GM12878 (cell line): ENCODE data around the gene PRR35. TPM values are rescaled to one million over a fixed set of nuclear protein-coding genes. Genes with fewer than 3 reads are reported as not detected.

Experiments used
- ATAC-seq: fragments of 200-7000 bp; cut with Tn5 transposase; 3 replicates; pipeline ENCODE4 v1.9.1; 2020; ENCODE audit warnings: mild to moderate bottlenecking, moderate library complexity
- BruUV-seq: library from RNA; stranded (reverse); fragments of 400-500 nt; replicated peaks from 2 replicates; lab custom pipeline; 2021; lab: Mats Ljungman, UMichigan
- CTCF ChIA-PET: fragments of 300-600 bp; sonication (Branson Sonifier 250); formaldehyde crosslinking; extraction: SDS; loops from one replicate; lab custom pipeline; 2021; ENCODE audit warnings: inconsistent platforms; lab: Yijun Ruan, JAX
- POLR2A ChIA-PET: fragments of 350-600 bp; formaldehyde crosslinking; extraction: SDS; loops from one replicate; lab custom pipeline; 2021; ENCODE audit warnings: inconsistent platforms; lab: Charles Lee
- RAD21 ChIA-PET: fragments of 300-600 bp; sonication (Branson Sonifier 250); formaldehyde crosslinking; loops from one replicate; lab custom pipeline; 2023; ENCODE audit warnings: antibody characterized with exemption; ENCODE audit not compliant: unreplicated experiment; lab: Charles Lee
- SMC1A ChIA-PET: fragments of 300-600 bp; sonication (Branson Sonifier 250); formaldehyde crosslinking; loops from one replicate; lab custom pipeline; 2023; ENCODE audit not compliant: unreplicated experiment, uncharacterized antibody; lab: Charles Lee
- DNase-seq: peaks from one replicate; pipeline ENCODE4 v3.0.0-alpha.2; 2011; ENCODE audit warnings: low read depth, low spot score
- FAIRE-seq: peaks from 3 replicates; lab custom pipeline; 2011; peaks lifted over from hg19 to GRCh38; lab: Jason Lieb, UNC
- H2AFZ ChIP-seq: 2 replicates; pipeline ENCODE4 v1.6.0; 2011; ENCODE audit warnings: low read depth, low read length, control low read depth; ENCODE audit not compliant: control insufficient read depth
- H3K27ac ChIP-seq: 2 replicates; pipeline ENCODE4 v1.5.1; 2011; ENCODE audit warnings: control low read depth; ENCODE audit not compliant: control insufficient read depth, insufficient read depth
- H3K27me3 ChIP-seq, 2 experiments: replicated peaks in 1 of 2; 2 replicates each; pipeline versions ENCODE4 v1.6.0 to v1.6.1; 2011; ENCODE audit warnings: low read length in 1 of 2; ENCODE audit not compliant: control insufficient read depth in 2 of 2, insufficient read depth in 2 of 2
- H3K36me3 ChIP-seq, 2 experiments: 2 replicates each; pipeline ENCODE4 v1.5.1; 2011; ENCODE audit warnings: low read length in 1 of 2; ENCODE audit not compliant: control insufficient read depth in 2 of 2, insufficient read depth in 2 of 2
- H3K4me1 ChIP-seq: 2 replicates; pipeline ENCODE4 v1.6.1; 2011; ENCODE audit warnings: mild to moderate bottlenecking, low read length, moderate library complexity, mixed read lengths; ENCODE audit not compliant: control insufficient read depth, insufficient read depth
- H3K4me2 ChIP-seq: 2 replicates; pipeline ENCODE4 v1.6.0; 2011; ENCODE audit warnings: control low read depth; ENCODE audit not compliant: control insufficient read depth, insufficient read depth
- H3K4me3 ChIP-seq: fragments of 200-600 bp; sonication (generic); 2 replicates; pipeline ENCODE4 v1.5.1; 2016
- H3K79me2 ChIP-seq: 2 replicates; pipeline ENCODE4 v1.6.0; 2011; ENCODE audit warnings: low read length; ENCODE audit not compliant: control insufficient read depth, insufficient read depth
- H3K9ac ChIP-seq: 2 replicates; pipeline ENCODE4 v1.8.0; 2011; ENCODE audit warnings: low read length, control low read depth, mixed read lengths; ENCODE audit not compliant: control insufficient read depth, insufficient read depth
- H3K9me3 ChIP-seq: replicated peaks from 3 replicates; pipeline ENCODE4 v1.5.1; 2011; ENCODE audit warnings: mild to moderate bottlenecking, low read length; ENCODE audit not compliant: control insufficient read depth, insufficient read depth
- H4K20me1 ChIP-seq: 2 replicates; pipeline ENCODE4 v1.6.0; 2011; ENCODE audit not compliant: control insufficient read depth, insufficient read depth
- ESRRA ChIP-seq: IDR thresholded peaks from 2 replicates; pipeline ENCODE4 v1.6.1; 2012; ENCODE audit warnings: mild to moderate bottlenecking, low read length, improper control_type of control experiment
- GATAD2B ChIP-seq: fragments of 450-650 bp; conservative IDR thresholded peaks from 2 replicates; pipeline ENCODE4 v1.6.1; 2017; ENCODE audit warnings: low read depth, mild to moderate bottlenecking, moderate library complexity
- IRF4 ChIP-seq: IDR thresholded peaks from 2 replicates; pipeline ENCODE4 v1.6.1; 2011; ENCODE audit warnings: low read depth, low read length
- JUNB ChIP-seq: IDR thresholded peaks from 2 replicates; pipeline ENCODE4 v1.6.1; 2016; ENCODE audit warnings: antibody characterized with exemption, mild to moderate bottlenecking
- KLF5 ChIP-seq: fragments of 450-650 bp; IDR thresholded peaks from 2 replicates; pipeline ENCODE4 v1.6.1; 2014; ENCODE audit warnings: mild to moderate bottlenecking; ENCODE audit not compliant: partially characterized antibody
- MTA2 ChIP-seq: fragments of 450-650 bp; IDR thresholded peaks from 2 replicates; pipeline ENCODE4 v1.6.1; 2016; ENCODE audit warnings: low read depth, mild to moderate bottlenecking, moderate library complexity
- MTA3 ChIP-seq: IDR thresholded peaks from 2 replicates; pipeline ENCODE4 v1.6.1; 2012; ENCODE audit warnings: low read length, inconsistent platforms, borderline replicate concordance
- MYC ChIP-seq: IDR thresholded peaks from 2 replicates; pipeline ENCODE4 v1.6.1; 2011; ENCODE audit warnings: mild to moderate bottlenecking, low read length, moderate library complexity, inconsistent platforms; ENCODE audit not compliant: insufficient read depth, insufficient replicate concordance, insufficient read length, severe bottlenecking
- NFYB ChIP-seq: IDR thresholded peaks from 2 replicates; pipeline ENCODE4 v1.6.1; 2011; ENCODE audit warnings: low read depth, mild to moderate bottlenecking, low read length, improper control_type of control experiment, moderate library complexity; ENCODE audit not compliant: insufficient read depth
- NR2F1 ChIP-seq: fragments of 450-650 bp; conservative IDR thresholded peaks from 2 replicates; pipeline ENCODE4 v1.6.1; 2017; ENCODE audit warnings: mild to moderate bottlenecking
- RAD21 ChIP-seq: IDR thresholded peaks from 2 replicates; pipeline ENCODE4 v1.6.1; 2011; ENCODE audit warnings: mild to moderate bottlenecking, low read depth, low read length, moderate library complexity; ENCODE audit not compliant: insufficient read depth
- RUNX3 ChIP-seq: IDR thresholded peaks from 2 replicates; pipeline ENCODE4 v1.6.1; 2012; ENCODE audit warnings: low read length, inconsistent platforms
- SP1 ChIP-seq: IDR thresholded peaks from one replicate; pipeline ENCODE4 v1.6.1; 2011; ENCODE audit warnings: low read depth, low read length
- WGBS: methylation state at CpG from one replicate; pipeline ENCODE4 v1.1.6; 2016; ENCODE audit warnings: low lambda C conversion rate; ENCODE audit not compliant: insufficient replicate concordance, insufficient coverage; ENCODE audit errors: missing lambda C conversion rate; 5-methylcytosine and 5-hydroxymethylcytosine counted together
- in situ Hi-C: fragments of 300-500 bp; cut with MboI; formaldehyde crosslinking; loops from 9 replicates; pipeline ENCODE4 v1.14.3; 2018; ENCODE audit warnings: mixed read lengths
- intact Hi-C: fragments of 100-400 bp; cut with micrococcal nuclease; formaldehyde crosslinking; loops from one replicate; pipeline ENCODE4 v1.14.2; 2022; ENCODE audit not compliant: unreplicated experiment
- polyA plus RNA-seq, 11 experiments: library from polyadenylated mRNA; depleted of rRNA in 4 of 11; unstranded in 6 of 11; stranded (reverse) in 5 of 11; fragments of >200 nt; fragmentation: Nextera tagmentation in 4 of 11; fragmentation: Illumina TruSeq in 1 of 11; extraction: Ambion mirVana in 4 of 11; extraction: Trizol in 1 of 11; gene quantifications; 1 replicate in 1 of 11; 2 replicates in 10 of 11; pipeline versions ENCODE4 v1.2.1 to v1.2.3, GENCODE V29; 2011 to 2016; ENCODE audit warnings: inconsistent platforms in 2 of 11, missing spikeins in 2 of 11, low read depth in 1 of 11
- total RNA-seq, 4 experiments: library from RNA; depleted of rRNA in 3 of 4; stranded (reverse); fragments of >200 nt in 3 of 4; fragmentation: Illumina TruSeq in 1 of 4; extraction: Trizol in 1 of 4; gene quantifications; 2 replicates each; pipeline versions ENCODE4 v1.2.1 to v1.2.3, GENCODE V29; 2013 to 2021
- TF ChIP-seq, protein P1 (sequence below): fragments of 450-650 bp; IDR thresholded peaks from 2 replicates; pipeline ENCODE4 v1.6.1; 2018; ENCODE audit warnings: borderline replicate concordance, mild to moderate bottlenecking; ENCODE audit not compliant: partially characterized antibody
- TF ChIP-seq, protein P2 (sequence below): IDR thresholded peaks from 2 replicates; pipeline ENCODE4 v1.6.1; 2012; ENCODE audit warnings: mild to moderate bottlenecking, low read depth, low read length
- TF ChIP-seq, protein P3 (sequence below): fragments of 450-650 bp; IDR thresholded peaks from 2 replicates; pipeline ENCODE4 v1.6.1; 2016; ENCODE audit warnings: mild to moderate bottlenecking

Gene PRR35
- total and polyA plus RNA-seq, 10 of the 15 experiments (the other 5 are each of a cell fraction or from before 2014, with no cell fraction given), result not detected

DNA sequence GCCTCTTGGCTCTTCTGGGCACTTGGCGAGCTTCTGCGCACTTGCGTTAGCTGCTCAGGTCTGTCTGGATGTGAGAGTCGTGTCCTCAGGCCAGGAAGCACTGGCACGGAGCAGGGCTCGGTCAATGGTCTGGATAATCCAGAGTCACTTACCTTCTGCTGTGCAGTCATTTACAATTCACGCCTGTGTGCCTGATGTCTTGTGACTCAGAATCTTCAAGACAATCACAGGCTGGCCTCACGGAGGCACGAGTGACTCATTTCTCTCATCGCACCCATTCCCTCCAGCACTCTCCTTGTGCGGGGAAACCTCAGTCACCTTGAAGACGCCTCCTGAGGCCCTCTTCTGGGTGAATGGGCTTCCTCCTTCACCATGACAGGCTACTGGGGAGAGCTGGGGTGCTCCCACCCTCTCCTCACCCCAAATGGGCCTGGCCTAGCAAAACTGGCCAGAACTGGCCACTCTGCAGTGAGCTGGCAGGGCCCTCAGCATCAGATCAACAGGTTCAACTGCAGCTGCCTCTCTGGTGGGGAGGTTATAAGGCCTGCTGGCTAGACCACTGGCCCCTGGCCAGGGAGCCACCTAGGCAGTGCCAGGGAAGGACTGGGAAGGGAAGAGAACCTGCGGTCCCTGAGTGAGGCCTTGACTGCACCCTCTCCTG lies 34.5 kb upstream of the PRR35 start:
- Histone ChIP-seq H3K36me3 (peaks cover 0 to 2% of the 10 kb centered on the region in 2 experiments; a peak in 3 of 4 replicates), H3K4me1 (peaks cover 29% of the 10 kb centered on the region), H3K27ac (peak overlapping the region; percentile 91), H3K9ac (peak overlapping the region; percentile 86), H2AFZ (peak overlapping the region; percentile 13; the same call in 1 of the 2 replicates), H4K20me1 (no peaks in the 10 kb centered on the region; the same call in 1 of the 2 replicates), H3K4me3 (peak overlapping the region; percentile 98), H3K9me3 (no peaks in the 10 kb centered on the region), H3K79me2 (peaks cover 47% of the 10 kb centered on the region), H3K27me3 (no peaks in the 10 kb centered on the region), H3K4me2 (peak overlapping the region; percentile 99)
- intact Hi-C loops, result loop anchor here (2.0 to 5.0 kb wide), 3 partner anchors 42 to 159 kb away; partner anchors contain the start of genes JMJD8, METTL26, NHLRC4 and PIGQ
- CTCF ChIA-PET, result interaction anchor here (0.6 to 1.6 kb wide), 5 partner anchors 8 to 486 kb away, joined by 3 to 6 read pairs (median 3); partner anchors contain the start of gene NHLRC4
- 3% methylated on average over 13 of the region's 13 CpGs for WGBS
- SMC1A ChIA-PET, result interaction anchor here (0.6 to 1.2 kb wide), 4 partner anchors 24 to 75 kb away, joined by 3 read pairs; partner anchors contain the start of gene NHLRC4
- peak; percentile 62 for DNase-seq
- peak; percentile 61 for ATAC-seq
- POLR2A ChIA-PET, result interaction anchor here (1.0 to 1.6 kb wide), 6 partner anchors 42 to 155 kb away, joined by 3 to 4 read pairs (median 4); partner anchors contain the start of genes METTL26, MRPL28 and NHLRC4
- no TSS peak for BruUV-seq
- FAIRE-seq, result peak; percentile 57
- RAD21 ChIA-PET, result interaction anchor here (0.9 kb wide), 2 partner anchors 41 to 111 kb away, joined by 3 to 4 read pairs; partner anchors contain the start of gene NHLRC4
- in situ Hi-C loops, result no loop called here
- TF ChIP-seq, protein P1, sequence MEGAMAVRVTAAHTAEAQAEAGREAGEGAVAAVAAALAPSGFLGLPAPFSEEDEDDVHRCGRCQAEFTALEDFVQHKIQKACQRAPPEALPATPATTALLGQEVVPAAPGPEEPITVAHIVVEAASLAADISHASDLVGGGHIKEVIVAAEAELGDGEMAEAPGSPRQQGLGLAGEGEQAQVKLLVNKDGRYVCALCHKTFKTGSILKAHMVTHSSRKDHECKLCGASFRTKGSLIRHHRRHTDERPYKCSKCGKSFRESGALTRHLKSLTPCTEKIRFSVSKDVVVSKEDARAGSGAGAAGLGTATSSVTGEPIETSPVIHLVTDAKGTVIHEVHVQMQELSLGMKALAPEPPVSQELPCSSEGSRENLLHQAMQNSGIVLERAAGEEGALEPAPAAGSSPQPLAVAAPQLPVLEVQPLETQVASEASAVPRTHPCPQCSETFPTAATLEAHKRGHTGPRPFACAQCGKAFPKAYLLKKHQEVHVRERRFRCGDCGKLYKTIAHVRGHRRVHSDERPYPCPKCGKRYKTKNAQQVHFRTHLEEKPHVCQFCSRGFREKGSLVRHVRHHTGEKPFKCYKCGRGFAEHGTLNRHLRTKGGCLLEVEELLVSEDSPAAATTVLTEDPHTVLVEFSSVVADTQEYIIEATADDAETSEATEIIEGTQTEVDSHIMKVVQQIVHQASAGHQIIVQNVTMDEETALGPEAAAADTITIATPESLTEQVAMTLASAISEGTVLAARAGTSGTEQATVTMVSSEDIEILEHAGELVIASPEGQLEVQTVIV, result no peak
- TF ChIP-seq JUNB (peak; percentile 75), MTA2 (peak; percentile 52; the same call in 1 of the 2 replicates), SP1 (peak; percentile 46), MTA3 (no peak), GATAD2B (no peak; the same call in 1 of the 2 replicates), ESRRA (peak; percentile 85; the same call in 1 of the 2 replicates), NR2F1 (0 out of 2 replicates have a peak, but pooled peaks have one; percentile 20), IRF4 (peak; percentile 85), MYC (no peak), RUNX3 (peak; percentile 57; the same call in 1 of the 2 replicates), KLF5 (peak; percentile 85), NFYB (no peak), RAD21 (peak; percentile 34; the same call in 1 of the 2 replicates)
- TF ChIP-seq, protein P2, sequence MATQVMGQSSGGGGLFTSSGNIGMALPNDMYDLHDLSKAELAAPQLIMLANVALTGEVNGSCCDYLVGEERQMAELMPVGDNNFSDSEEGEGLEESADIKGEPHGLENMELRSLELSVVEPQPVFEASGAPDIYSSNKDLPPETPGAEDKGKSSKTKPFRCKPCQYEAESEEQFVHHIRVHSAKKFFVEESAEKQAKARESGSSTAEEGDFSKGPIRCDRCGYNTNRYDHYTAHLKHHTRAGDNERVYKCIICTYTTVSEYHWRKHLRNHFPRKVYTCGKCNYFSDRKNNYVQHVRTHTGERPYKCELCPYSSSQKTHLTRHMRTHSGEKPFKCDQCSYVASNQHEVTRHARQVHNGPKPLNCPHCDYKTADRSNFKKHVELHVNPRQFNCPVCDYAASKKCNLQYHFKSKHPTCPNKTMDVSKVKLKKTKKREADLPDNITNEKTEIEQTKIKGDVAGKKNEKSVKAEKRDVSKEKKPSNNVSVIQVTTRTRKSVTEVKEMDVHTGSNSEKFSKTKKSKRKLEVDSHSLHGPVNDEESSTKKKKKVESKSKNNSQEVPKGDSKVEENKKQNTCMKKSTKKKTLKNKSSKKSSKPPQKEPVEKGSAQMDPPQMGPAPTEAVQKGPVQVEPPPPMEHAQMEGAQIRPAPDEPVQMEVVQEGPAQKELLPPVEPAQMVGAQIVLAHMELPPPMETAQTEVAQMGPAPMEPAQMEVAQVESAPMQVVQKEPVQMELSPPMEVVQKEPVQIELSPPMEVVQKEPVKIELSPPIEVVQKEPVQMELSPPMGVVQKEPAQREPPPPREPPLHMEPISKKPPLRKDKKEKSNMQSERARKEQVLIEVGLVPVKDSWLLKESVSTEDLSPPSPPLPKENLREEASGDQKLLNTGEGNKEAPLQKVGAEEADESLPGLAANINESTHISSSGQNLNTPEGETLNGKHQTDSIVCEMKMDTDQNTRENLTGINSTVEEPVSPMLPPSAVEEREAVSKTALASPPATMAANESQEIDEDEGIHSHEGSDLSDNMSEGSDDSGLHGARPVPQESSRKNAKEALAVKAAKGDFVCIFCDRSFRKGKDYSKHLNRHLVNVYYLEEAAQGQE, result no peak
- TF ChIP-seq, protein P3, sequence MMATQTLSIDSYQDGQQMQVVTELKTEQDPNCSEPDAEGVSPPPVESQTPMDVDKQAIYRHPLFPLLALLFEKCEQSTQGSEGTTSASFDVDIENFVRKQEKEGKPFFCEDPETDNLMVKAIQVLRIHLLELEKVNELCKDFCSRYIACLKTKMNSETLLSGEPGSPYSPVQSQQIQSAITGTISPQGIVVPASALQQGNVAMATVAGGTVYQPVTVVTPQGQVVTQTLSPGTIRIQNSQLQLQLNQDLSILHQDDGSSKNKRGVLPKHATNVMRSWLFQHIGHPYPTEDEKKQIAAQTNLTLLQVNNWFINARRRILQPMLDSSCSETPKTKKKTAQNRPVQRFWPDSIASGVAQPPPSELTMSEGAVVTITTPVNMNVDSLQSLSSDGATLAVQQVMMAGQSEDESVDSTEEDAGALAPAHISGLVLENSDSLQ, result peak; percentile 57; the same call in 1 of the 2 replicates
